GM19438 (cell line): Measurements from ENCODE around the gene RET.

Experiments
- ATAC-seq: cut with Tn5 transposase; IDR thresholded peaks from one replicate; pipeline ENCODE4 v1.9.1; 2021; ENCODE audit warnings: low read depth; ENCODE audit not compliant: unreplicated experiment

RET gene

DNA sequence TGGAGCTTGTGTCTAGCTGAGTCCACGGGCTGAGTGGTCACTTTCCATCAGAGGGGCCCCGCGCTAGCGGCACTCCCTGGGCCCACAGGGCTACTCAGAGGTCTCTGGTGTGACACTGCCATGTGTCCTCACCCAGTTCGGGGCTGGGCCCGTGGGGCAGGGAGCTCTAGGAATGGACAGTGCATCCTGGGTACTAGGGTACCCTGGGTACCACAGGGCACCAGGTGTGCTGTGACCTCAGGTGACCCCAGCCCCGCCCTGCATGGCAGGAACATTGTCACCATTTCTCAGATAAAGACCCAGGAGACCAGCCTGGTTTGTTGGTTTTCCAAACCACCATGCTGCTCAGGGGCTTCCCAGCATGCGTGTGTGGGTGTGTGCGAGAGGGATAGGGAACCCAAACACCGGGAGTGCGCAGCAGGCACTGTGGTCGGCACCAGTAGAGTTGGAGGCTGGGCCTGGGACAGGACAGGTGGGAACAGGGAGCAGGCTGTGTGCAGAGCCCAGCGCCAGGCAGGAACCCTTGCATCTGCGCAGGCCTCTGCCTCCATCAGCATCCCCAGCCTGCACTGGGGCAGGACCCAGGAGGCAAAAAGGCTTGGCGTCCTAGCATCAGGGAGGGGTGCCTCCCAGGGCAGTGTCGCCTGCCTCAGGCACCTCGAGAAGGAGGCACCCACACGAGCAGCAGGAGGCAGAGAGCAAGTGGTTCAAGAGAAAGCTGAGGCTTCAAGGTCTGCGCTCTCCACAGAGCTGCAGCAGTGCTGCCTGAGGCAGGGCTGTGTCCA is 42.0 kb downstream of the RET start:
- ATAC-seq, result no peak

DNA sequence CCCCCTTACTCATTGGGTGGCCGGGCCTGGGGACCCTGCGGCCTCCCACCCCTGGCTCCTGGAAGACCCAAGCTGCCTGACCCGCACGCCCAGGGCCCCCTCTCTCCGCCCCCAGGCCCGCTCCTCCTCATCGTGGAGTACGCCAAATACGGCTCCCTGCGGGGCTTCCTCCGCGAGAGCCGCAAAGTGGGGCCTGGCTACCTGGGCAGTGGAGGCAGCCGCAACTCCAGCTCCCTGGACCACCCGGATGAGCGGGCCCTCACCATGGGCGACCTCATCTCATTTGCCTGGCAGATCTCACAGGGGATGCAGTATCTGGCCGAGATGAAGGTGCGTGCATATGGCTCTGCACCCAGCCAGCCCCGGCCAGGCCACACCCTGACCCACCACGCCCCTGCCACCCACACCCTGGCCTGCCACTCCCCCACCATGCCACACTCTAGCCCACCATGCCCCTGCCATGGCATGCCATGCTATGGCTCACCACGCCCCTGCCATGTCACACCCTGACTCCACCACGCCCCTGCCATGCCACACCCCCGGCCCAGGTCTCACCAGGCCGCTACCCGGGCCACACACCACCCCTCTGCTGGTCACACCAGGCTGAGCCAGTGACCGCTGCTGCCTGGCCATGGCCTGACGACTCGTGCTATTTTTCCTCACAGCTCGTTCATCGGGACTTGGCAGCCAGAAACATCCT is 42.7 kb downstream of the RET start:
- no peak for ATAC-seq

DNA sequence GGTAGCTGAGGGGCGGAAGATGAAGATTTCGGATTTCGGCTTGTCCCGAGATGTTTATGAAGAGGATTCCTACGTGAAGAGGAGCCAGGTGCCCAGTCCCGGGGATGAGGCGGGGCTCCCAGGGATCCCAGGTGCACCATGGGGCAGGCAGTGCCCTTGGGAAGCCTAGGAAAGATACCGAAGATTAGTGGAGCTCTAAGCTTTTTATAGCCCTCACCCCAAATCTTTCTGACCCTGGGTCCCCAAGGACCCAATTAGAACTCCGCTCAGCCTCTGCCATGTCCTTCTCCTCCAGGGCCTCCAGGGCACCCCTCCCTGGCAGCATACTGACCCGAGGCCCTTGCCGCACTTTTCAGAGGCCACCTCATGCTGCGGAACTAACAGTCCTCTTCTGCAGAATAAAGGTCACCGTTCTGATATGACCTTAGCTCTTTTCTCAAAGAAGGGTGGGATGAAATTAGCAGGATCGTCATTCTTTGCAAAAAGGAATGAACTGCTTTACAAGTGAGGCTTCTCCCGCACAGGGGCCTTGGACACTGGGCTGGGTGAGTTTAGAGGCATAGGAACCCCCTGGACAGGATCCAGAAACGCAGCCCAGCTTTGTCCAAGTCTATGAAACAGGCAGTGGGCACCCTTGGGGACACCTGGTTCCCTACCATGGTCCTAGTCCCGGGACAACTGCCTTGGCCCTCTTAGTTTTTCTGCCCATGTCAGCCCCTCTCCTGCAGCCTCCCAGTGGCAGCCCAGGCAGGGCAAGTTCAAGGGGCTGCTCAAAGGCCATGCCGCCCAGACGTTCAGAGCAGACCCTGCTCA is 43.5 kb downstream of the RET start:
- no peak for ATAC-seq

DNA sequence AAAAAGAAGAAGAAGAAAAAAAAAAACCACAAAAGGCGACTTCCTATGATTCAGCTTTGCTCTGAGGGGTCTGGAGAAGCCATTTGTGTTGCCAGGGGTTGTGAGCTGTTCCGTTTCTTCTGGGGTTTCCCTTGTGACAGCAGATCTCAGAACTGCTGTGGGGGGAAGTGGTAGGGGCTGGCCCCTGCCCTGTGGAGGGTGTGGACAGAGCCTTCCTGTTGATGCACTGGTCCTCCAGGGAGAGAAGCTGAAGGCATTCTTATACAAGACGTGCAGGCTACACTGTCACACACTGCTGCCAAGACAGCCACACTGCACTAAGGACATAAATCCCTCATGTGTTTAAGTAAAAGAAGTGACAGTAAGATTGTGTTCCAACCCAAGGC is 44.1 kb downstream of the RET start:
- peak; percentile 79 for ATAC-seq

DNA sequence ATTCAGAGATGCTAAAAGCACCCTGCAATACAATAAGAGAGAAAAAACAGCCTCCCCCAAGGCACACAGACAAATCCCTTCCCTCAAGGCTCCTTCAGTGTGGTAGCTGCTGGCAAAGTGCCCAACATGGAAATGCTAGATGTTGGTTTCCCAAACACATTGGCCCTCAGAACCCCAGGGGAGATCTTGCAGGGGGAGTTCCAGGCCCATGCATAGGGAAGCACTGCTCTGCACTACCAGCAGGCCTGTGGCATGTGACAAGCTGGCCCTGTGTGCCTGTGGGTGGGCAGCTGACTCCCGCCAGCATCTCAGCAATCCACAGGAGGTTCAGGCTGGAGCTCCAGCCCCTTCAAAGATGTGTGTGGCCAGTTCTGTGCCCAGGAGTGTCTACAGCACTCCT is 44.6 kb downstream of the RET start:
- no peak for ATAC-seq

DNA sequence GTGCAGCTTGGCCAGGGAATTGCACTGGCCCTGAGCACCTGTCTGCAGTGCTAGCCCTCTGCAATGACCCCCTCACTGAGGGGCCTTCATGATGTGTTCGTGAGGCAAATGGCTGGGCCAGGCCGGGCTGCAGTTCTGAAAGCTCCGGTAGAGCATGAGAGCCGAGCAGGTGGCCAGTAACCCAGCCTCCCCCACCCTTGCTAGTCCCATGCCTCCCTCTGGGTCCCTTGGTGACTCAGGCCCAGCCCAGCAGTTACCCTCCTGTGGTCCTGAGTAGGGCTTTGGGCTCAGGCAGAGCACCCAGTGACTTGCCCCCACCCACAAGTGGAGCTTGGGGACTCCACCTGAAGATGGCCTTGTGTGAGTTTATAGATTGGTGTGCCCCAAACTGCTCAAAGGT is 45.2 kb downstream of the RET start:
- no peak for ATAC-seq

DNA sequence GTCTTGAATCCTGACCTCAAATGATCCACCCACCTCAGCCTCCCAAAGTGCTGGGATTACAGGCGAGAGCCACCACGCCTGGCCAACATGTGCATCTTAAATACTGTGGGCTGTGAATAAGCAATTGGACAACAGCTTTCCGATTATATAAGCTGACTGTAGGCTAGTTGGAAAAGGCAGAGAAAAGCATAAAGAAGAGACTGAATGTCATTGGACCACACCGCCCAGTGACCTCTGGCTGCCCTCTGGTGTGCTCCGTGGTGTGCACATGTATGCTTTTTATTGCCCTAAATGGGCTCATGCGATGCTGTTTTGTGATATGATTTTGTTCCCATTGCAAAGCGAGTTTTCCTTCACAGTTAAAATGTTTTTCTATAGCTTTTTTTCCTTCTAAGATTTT is 46.0 kb downstream of the RET start:
- ATAC-seq, result no peak

DNA sequence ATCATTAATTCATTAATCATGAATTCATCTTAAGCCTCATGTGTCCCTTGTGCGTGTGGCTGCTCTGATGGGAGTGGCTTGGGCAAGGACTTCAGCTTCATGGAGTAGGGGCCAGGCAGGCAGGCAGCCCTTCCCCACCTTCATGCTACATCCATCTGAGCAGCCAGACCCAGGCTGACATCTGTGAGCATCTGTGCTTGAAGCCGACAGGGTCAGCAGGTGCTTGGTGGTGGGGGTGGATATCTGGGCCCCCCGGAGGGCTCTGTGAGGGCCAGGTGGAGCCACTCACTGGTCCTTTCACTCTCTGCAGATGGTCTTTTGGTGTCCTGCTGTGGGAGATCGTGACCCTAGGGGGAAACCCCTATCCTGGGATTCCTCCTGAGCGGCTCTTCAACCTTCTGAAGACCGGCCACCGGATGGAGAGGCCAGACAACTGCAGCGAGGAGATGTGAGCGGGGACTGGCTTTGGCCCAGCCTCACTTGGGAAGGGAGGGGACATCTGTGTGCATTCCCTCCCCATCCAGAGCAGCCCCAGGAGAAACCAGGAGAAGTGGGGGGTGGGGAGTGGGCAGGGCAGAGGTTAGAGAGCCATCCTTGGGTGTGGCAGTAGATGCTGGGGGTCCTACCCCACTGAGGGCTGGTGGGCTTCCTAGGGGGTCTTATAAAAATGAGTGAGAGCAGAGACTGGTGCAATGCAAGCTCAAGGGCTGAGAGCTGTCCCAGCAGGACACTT is 46.7 kb downstream of the RET start:
- ATAC-seq, result no peak

DNA sequence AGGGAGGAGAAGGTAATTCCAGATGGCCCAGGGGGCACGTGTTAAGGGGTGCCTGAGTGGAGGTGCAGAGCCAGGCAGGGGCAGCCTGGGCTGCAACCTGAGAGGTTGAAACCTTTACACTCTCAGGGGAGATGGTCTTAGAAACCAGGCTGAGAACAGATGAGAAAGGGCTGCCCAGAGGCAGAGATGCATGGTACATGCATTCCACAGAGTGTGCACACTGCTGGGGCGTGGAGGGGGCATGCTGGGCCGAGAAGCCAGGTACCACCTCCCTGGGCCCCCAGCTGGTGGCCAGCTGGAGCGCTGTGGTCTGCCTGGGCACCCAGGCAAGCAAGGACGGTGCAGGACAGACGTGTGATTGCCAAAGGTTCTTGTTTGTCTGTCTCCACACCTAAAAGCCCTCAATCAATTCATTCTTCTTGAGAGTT is 47.2 kb downstream of the RET start:
- no peak for ATAC-seq

DNA sequence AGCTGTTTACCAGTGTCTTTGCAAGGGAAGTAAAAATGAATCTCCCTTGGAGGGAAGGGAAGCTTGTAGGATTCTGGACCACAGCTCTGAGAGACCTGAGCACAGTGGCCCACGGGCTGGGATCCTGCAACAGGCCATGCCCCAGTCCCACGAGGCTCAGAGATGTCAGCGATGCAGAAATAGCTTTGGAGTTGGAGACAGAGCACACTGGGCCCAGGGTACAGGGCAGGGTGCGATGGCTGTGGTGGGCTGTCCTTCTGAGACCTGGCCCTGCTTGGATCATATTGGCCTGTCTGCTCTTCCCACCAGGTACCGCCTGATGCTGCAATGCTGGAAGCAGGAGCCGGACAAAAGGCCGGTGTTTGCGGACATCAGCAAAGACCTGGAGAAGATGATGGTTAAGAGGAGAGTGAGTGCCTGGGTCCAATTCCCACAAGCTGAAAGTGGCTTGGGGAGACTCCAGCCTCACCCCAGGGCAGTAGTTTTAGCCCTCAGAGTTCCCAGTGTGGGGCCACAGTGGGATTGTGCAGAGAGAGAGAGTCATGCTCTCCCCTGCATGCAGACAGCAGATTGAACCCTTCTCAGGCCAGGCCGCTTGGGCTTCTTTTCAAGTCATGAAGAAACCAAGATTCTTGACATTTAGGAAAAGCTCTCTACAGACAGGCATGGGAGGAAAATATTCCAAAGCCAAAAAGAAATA is 47.9 kb downstream of the RET start:
- ATAC-seq, result no peak

DNA sequence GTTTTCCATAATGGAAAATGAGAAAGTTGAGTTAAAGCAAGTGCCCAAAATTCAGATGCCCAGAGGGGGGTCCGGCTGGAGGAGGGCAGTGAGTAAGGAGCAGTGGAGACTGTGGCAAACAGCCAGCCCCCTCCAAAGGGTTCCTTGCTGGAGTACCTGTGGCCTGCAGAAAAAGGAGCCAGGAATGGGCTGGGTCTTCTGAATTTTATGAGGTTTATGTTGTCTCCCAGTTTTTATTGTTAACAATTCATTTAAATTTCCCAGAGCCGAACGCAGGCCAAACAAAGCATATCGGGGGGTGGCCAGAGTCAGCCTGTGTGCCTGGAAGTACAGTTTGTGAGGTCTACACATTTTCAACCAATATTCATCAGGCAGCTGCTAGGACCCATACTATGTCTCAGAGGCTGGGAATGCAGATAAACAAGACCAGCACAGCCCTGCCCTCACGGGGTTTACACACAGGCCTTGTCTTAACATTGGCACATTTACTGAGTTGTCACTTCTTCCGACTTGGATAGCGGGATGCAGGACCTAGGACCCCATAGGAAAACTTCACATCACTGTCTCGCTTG is 48.5 kb downstream of the RET start:
- ATAC-seq, result no peak

DNA sequence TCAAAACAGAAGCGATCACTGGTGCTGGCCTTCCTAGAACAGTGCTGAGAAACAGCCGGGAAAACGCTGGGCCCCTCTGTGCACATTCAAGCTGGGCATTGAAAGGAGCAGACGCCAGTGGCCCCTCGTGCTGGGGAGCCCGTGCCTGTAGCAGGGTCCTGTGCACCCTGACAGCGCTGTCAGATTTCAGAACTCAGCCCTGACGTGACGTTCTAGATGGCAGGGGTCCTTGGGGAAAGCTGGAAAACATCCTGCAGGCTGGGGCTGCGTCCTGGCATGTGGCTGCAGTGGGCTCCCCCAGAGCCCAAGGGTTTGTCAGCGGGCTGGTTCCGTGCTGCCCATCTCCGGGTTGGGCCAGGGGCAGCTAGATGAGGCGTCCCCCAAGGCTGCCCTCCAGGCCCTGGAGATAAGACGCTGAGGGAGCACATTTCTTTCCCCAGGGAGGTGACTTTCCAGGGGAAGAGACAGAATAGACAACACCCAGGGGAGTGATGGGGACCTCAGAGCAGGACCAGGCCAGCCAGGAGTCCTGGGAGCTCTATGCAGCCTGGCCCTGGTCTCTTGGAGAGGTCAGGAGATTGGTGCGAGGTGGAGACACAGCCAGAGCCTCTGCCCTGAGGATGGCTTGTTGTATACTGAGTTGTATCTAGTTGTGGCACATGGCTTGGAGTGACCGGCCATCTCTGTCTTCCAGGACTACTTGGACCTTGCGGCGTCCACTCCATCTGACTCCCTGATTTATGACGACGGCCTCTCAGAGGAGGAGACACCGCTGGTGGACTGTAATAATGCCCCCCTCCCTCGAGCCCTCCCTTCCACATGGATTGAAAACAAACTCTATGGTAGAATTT is 49.2 kb downstream of the RET start:
- ATAC-seq, result no peak

DNA sequence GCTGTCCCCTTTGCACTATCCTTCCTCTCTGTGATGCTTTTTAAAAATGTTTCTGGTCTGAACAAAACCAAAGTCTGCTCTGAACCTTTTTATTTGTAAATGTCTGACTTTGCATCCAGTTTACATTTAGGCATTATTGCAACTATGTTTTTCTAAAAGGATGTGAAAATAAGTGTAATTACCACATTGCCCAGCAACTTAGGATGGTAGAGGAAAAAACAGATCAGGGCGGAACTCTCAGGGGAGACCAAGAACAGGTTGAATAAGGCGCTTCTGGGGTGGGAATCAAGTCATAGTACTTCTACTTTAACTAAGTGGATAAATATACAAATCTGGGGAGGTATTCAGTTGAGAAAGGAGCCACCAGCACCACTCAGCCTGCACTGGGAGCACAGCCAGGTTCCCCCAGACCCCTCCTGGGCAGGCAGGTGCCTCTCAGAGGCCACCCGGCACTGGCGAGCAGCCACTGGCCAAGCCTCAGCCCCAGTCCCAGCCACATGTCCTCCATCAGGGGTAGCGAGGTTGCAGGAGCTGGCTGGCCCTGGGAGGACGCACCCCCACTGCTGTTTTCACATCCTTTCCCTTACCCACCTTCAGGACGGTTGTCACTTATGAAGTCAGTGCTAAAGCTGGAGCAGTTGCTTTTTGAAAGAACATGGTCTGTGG is 50.0 kb downstream of the RET start:
- ATAC-seq, result no peak

DNA sequence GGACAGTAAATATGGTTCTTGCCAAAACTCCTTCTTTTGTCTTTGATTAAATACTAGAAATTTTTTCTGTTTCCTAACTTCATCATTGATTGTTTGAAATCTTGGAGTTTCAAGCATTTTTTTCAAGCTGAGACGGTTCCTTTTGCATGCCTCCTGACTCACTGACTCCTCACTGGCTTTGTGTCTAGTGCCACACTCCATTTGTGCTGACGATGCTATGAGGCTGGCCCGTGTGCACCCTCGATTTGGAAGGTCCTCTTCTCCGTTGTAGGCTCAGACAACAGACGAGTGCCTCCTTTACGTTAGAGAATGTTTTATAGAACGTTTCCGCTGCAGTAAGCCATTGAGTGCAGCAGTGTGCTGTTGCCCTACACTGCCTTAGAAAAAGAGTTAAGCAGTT is 50.6 kb downstream of the RET start:
- no peak for ATAC-seq

DNA sequence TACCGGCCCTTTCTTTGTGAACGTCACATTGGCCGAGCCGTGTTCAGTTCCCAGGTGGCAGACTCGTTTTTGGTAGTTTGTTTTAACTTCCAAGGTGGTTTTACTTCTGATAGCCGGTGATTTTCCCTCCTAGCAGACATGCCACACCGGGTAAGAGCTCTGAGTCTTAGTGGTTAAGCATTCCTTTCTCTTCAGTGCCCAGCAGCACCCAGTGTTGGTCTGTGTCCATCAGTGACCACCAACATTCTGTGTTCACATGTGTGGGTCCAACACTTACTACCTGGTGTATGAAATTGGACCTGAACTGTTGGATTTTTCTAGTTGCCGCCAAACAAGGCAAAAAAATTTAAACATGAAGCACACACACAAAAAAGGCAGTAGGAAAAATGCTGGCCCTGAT is 51.5 kb downstream of the RET start:
- ATAC-seq, result no peak

DNA sequence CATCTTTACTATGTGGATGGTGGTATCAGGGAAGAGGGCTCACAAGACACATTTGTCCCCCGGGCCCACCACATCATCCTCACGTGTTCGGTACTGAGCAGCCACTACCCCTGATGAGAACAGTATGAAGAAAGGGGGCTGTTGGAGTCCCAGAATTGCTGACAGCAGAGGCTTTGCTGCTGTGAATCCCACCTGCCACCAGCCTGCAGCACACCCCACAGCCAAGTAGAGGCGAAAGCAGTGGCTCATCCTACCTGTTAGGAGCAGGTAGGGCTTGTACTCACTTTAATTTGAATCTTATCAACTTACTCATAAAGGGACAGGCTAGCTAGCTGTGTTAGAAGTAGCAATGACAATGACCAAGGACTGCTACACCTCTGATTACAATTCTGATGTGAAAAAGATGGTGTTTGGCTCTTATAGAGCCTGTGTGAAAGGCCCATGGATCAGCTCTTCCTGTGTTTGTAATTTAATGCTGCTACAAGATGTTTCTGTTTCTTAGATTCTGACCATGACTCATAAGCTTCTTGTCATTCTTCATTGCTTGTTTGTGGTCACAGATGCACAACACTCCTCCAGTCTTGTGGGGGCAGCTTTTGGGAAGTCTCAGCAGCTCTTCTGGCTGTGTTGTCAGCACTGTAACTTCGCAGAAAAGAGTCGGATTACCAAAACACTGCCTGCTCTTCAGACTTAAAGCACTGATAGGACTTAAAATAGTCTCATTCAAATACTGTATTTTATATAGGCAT is 52.3 kb downstream of the RET start:
- peak; percentile 74 for ATAC-seq

DNA sequence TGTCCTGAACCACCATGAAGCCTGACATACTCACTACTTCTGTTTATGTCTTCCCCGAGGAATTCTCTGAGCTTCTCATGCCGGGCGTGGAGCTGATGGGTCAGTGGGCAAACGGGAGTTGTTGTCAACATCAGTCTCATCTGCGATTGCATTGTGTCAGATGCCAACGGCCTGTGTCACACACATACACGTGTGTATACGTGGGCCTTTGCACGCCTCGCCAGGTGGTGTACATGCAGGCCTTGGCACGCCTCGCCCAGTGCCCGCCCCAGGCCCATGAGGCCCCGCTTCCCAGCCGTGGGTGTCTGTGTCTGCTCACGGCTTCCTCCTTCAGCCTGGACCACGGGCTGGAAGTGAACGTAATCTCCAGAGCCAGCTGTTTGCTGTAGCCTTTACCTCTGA is 53.9 kb downstream of the RET start:
- ATAC-seq, result no peak

DNA sequence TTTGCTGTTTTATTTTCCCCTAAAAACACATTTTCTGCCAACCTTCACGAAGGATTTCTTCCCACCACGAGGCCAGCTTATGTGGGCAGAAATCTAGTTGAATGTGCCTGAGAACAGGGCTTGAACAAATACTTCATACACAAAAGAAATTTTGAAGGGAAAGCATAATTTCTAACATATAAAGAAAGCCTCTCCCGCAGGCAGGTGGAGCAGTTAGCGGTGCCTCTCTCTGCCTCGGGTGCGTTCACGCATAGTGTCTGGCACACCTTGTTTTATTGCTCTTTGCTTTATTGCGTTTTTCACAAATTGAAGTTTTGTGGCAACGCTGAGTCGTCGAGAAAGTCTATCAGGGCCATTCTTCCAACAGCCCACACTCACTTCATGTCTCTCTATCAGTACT is 54.4 kb downstream of the RET start:
- no peak for ATAC-seq
